ENCODE measurements around the gene PPP1R13B. TPM values are rescaled to one million over a fixed set of nuclear protein-coding genes. Genes with fewer than 3 reads are reported as not detected.

The PPP1R13B gene
- total RNA-seq, 1 experiment from 2014 or later, result 26.5 TPM

- H3K4me2 ChIP-seq, result peak overlapping the region; percentile 26
- no peaks in the 10 kb centered on the region for H3K9me3 ChIP-seq (ENCODE audit: insufficient read depth, low read depth)
- intact Hi-C loops (cut with micrococcal nuclease; ENCODE audit: unreplicated experiment), result loop anchor here (2.0 kb wide), 1 partner anchor 29 kb away; no protein-coding TSS in a partner anchor
- H3K4me1 ChIP-seq (replicated peaks; ENCODE audit: insufficient read depth), result peaks cover 23% of the 10 kb centered on the region
- no TSS peak for BruUV-seq (replicated peaks)
- ChIA-PET CTCF (interaction anchor here (0.7 kb wide), 3 partner anchors 29 to 147 kb away, joined by 5 to 7 read pairs (median 7); no protein-coding TSS in a partner anchor), POLR2A (ENCODE audit: unreplicated experiment) (no interaction called here)
- H3K27ac ChIP-seq, result peak overlapping the region; percentile 34
- no peak overlapping the region for H3K4me3 ChIP-seq
- no peak overlapping the region for H2AFZ ChIP-seq
- DNase-seq, result peak; percentile 74 to 88
- no peaks in the 10 kb centered on the region for H3K27me3 ChIP-seq (ENCODE audit: insufficient read depth, low read depth)
- H3K36me3 ChIP-seq (ENCODE audit: low read depth), result no peaks in the 10 kb centered on the region
- no peak for TF ChIP-seq EZH2 (IDR thresholded peaks at IDR 0.05; ENCODE audit: low read depth)
- TF ChIP-seq CTCF (conservative IDR thresholded peaks at IDR 0.05), result no peak; the same call in 1 of the 2 replicates
- H4K20me1 ChIP-seq (ENCODE audit: insufficient read depth), result peaks cover 58% of the 10 kb centered on the region
- peaks cover 75% of the 10 kb centered on the region for H3K79me2 ChIP-seq (ENCODE audit: low read depth)
- H3F3A ChIP-seq (ENCODE audit: insufficient read depth, low read depth), result peaks cover 14% of the 10 kb centered on the region; the same call in 1 of the 2 replicates
- no peaks in the 10 kb centered on the region for H3K9me2 ChIP-seq (ENCODE audit: insufficient read depth)
Measured at GRCh38 chr14:103721334-103722120, 125.8 kb downstream of the PPP1R13B start.

- Histone ChIP-seq H3K9me3 (ENCODE audit: insufficient read depth, low read depth) (no peaks in the 10 kb centered on the region), H3K27me3 (ENCODE audit: insufficient read depth, low read depth) (no peaks in the 10 kb centered on the region), H3K27ac (no peak overlapping the region), H3K4me3 (no peak overlapping the region), H3K79me2 (ENCODE audit: low read depth) (peaks cover 73% of the 10 kb centered on the region), H3K9me2 (ENCODE audit: insufficient read depth) (no peaks in the 10 kb centered on the region), H4K20me1 (ENCODE audit: insufficient read depth) (peaks cover 43% of the 10 kb centered on the region), H3F3A (ENCODE audit: insufficient read depth, low read depth) (peaks cover 14% of the 10 kb centered on the region; the same call in 1 of the 2 replicates), H2AFZ (no peak overlapping the region), H3K4me1 (replicated peaks; ENCODE audit: insufficient read depth) (peaks cover 25% of the 10 kb centered on the region), H3K36me3 (ENCODE audit: low read depth) (no peaks in the 10 kb centered on the region), H3K4me2 (no peak overlapping the region)
- POLR2A ChIA-PET (ENCODE audit: unreplicated experiment), result interaction anchor here (0.5 kb wide), 1 partner anchor 123 kb away, joined by 17 read pairs; no protein-coding TSS in a partner anchor
- BruUV-seq (replicated peaks), result no TSS peak
- no peak for DNase-seq
- intact Hi-C loops (cut with micrococcal nuclease; ENCODE audit: unreplicated experiment), result loop anchor here (2.0 kb wide), 1 partner anchor 27 kb away; no protein-coding TSS in a partner anchor
- TF ChIP-seq EZH2 (IDR thresholded peaks at IDR 0.05; ENCODE audit: low read depth) (no peak), CTCF (conservative IDR thresholded peaks at IDR 0.05) (no peak)
- CTCF ChIA-PET, result interaction anchor here (0.6 kb wide), 2 partner anchors 120 to 123 kb away, joined by 6 to 8 read pairs; no protein-coding TSS in a partner anchor
Measured at GRCh38 chr14:103719751-103720150, 127.6 kb downstream of the PPP1R13B start.

- Histone ChIP-seq H2AFZ (no peak overlapping the region), H3F3A (ENCODE audit: insufficient read depth, low read depth) (peaks cover 22% of the 10 kb centered on the region; the same call in 1 of the 2 replicates), H3K36me3 (ENCODE audit: low read depth) (no peaks in the 10 kb centered on the region), H3K79me2 (ENCODE audit: low read depth) (peaks cover 83% of the 10 kb centered on the region), H4K20me1 (ENCODE audit: insufficient read depth) (peaks cover 36% of the 10 kb centered on the region), H3K4me3 (no peak overlapping the region), H3K9me2 (ENCODE audit: insufficient read depth) (no peaks in the 10 kb centered on the region), H3K27me3 (ENCODE audit: insufficient read depth, low read depth) (no peaks in the 10 kb centered on the region), H3K4me2 (no peak overlapping the region), H3K27ac (no peak overlapping the region), H3K9me3 (ENCODE audit: insufficient read depth, low read depth) (no peaks in the 10 kb centered on the region), H3K4me1 (replicated peaks; ENCODE audit: insufficient read depth) (peaks cover 34% of the 10 kb centered on the region)
- CTCF ChIA-PET, result interaction anchor here (0.6 kb wide), 2 partner anchors 29 to 58 kb away, joined by 3 to 5 read pairs; no protein-coding TSS in a partner anchor
- no TSS peak for BruUV-seq (replicated peaks)
- TF ChIP-seq EZH2 (IDR thresholded peaks at IDR 0.05; ENCODE audit: low read depth), result no peak
- TF ChIP-seq CTCF (conservative IDR thresholded peaks at IDR 0.05), result no peak
- POLR2A ChIA-PET (ENCODE audit: unreplicated experiment), result interaction anchor here (0.6 kb wide), 1 partner anchor 791 kb away, joined by 4 read pairs; no protein-coding TSS in a partner anchor
- no peak for DNase-seq
- intact Hi-C loops (cut with micrococcal nuclease; ENCODE audit: unreplicated experiment), result no loop called here
Measured at GRCh38 chr14:103718572-103718971, 128.8 kb downstream of the PPP1R13B start.

Measured in PC-9 (cell line).